Measurements from ENCODE around the gene WBP1. TPM values are rescaled to one million over a fixed set of nuclear protein-coding genes. Genes with fewer than 3 reads are reported as not detected.
A peak's percentile ranks its signal among the peaks of the same experiment; 100 is the strongest.

The WBP1 gene
- total RNA-seq, 1 donor, result 121 TPM

DNA sequence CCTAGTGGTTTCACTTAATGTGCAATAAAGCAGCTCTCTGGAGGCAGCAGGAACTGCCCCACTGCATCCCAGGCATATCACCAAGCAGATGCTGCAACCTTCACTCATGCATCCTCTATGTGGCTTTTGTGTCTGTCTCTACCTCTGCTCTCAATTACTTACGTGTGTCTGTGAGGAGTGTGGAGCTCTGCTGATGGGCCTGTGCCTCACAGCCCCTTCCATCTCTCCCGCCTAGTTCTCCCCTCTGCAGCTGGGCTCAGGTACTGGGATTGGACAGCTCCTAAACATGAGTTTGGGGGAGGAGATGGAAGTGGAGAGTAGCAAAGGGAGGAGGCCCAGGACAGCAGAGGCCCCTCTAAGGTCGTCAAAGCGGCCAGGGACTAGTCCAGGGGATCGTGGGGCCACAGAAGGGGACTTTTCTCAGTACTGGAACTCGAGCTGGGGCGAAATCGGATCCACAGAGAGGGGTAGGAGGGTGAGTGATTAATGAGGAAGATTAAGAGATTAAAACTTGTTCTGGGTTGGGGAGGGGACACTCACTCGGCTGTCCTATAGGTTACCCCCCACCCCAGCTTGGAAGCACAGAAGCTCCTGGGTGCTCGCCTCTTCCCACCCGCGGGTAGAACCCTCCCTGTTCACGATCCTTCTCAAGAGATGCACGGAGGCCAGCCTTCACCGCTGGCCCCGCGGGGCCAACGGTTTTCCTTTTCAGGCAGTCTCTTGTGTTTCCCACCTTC is 43.3 kb downstream of the WBP1 start:
- DNase-seq (ENCODE audit: low read depth in 2 of 3, low spot score in 2 of 3), result no peak

GRCh38 chr2:74502147-74502719 is 44.0 kb downstream of the WBP1 start:
- no peak for DNase-seq (ENCODE audit: low read depth in 2 of 3, low spot score in 2 of 3)

GRCh38 chr2:74502720-74503505 is 44.7 kb downstream of the WBP1 start:
- peak in 2 of 3 donors; percentile 56 to 78 for DNase-seq (ENCODE audit: low read depth in 2 of 3, low spot score in 2 of 3)

- DNase-seq (ENCODE audit: low read depth in 2 of 3, low spot score in 2 of 3), result no peak
Observed at GRCh38 chr2:74503506-74504475, 45.6 kb downstream of the WBP1 start.

DNA sequence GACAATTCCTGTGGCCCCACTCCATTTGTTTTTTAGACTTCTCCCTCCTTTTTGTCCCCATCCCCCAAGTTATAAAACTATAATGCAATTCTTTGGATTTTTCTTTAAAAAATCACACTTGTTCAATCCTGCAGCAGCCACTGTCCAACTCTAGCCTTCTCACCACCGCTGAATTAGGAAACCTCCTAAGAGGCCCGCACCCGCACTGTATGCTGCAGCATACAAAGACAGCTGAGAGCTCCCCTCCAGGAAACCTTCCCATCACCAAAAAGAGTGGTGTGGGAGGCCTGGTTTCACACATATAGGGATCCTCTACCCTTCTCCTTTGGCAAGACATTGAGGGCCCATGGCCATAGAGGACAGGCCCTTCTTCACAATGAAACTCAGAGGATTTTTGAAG is 46.4 kb downstream of the WBP1 start:
- no peak for DNase-seq (ENCODE audit: low read depth in 2 of 3, low spot score in 2 of 3)

DNA sequence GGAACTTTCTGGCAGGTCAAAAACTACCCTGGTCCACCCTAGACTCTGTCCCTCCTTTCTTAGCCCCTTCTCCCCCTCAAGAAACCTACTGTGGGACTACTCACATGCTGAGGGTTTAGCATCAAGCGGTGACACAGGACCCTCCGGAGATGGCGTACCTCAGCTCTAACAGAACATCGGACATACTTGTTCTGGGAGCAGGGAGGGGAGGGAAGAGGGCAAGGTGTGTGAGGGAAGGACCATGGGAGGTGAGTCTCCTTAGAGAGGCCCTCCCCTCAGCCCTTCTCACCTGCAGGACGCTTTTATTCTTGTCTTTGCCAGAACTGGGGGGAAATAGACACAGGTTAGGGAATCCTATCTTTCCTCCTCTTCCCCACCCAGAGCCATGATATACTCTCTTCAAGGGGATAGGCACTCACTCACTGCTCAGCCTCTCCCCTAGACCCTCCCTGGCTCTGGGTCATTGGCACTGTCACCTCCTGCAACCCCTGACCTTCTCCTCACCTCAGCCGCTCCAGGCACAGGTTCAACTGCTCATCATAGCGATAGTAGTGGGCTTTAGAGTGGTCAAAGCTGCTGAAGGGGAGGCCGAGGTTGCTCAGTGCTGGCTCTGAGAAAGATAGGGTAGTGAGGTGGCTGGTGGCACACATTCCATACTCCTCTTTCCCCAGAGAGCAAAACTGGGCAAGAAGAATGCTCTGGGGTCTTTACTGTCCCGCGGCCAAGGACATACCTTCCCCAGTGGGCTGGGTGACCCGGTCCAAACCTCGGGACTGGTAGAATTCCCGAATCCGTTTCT is 47.4 kb downstream of the WBP1 start:
- DNase-seq (ENCODE audit: low read depth in 2 of 3, low spot score in 2 of 3), result no peak

- DNase-seq (ENCODE audit: low read depth in 2 of 3, low spot score in 2 of 3), result peak; percentile 97 to 99 (median 98)
Observed at GRCh38 chr2:74507145-74507925, 49.1 kb downstream of the WBP1 start, which contains the start of gene PCGF1. Gene PCGF1 (minus strand): TSS chr2:74507695. CDS start chr2:74507668, 27 bp downstream.

DNA sequence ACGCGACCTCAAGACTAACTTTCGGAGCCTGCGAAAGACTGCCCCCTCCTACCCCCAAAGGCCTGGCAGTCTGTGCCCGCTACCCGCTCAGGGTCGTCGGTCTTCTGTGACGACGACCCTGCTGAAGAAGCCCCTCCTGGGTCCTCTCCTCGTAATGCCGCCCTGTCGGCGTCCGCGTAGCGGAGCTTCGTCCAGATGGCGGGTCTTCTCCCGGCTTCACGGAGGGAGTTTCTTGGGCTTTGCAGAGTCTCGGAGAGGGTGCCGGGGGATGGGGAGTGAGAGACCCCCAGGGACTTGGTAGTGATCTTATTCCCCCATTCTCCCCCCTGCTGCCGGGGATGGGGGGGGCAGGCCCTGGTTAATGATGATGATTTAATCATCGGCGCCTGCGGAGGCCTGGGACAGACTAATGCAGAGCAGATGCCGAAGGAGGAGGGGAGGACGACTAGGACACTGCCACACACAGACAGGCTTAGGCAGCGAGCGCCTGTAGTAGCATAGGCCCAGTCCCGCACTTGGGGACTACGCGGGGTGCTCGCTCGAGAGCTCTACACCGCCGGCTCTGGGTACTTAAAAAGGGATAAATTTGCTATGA is 49.8 kb downstream of the WBP1 start:
- no peak for DNase-seq (ENCODE audit: low read depth in 2 of 3, low spot score in 2 of 3)

- no peak for DNase-seq (ENCODE audit: low read depth in 2 of 3, low spot score in 2 of 3)
Observed at GRCh38 chr2:74510272-74510671, 52.0 kb downstream of the WBP1 start.

Other genes starting within 250 kb of the WBP1 start
- 4.3 TPM for gene SLC4A5, start 115.0 kb upstream of the WBP1 start, total RNA-seq
- gene DCTN1, start 78.1 kb upstream of the WBP1 start, total RNA-seq, result 98.3 TPM
- gene C2orf81, start 36.8 kb upstream of the WBP1 start, total RNA-seq, result 2.7 TPM
- 98.0 TPM for gene WDR54, start 36.7 kb upstream of the WBP1 start, total RNA-seq
- gene RTKN, start 16.5 kb upstream of the WBP1 start, total RNA-seq, result 18.6 TPM
- 18.0 TPM for gene INO80B, start 3.4 kb upstream of the WBP1 start, total RNA-seq
- gene MOGS, start 6.9 kb downstream of the WBP1 start, total RNA-seq, result 68.1 TPM
- 36.4 TPM for gene MRPL53, start 14.2 kb downstream of the WBP1 start, total RNA-seq
- 31.5 TPM for gene CCDC142, start 24.6 kb downstream of the WBP1 start, total RNA-seq
- gene TTC31, start 24.6 kb downstream of the WBP1 start, total RNA-seq, result 15.6 TPM
- 0.54 TPM for gene LBX2, start 41.2 kb downstream of the WBP1 start, total RNA-seq
- 16.2 TPM for gene PCGF1, start 49.3 kb downstream of the WBP1 start, total RNA-seq
- gene TLX2, start 56.0 kb downstream of the WBP1 start, total RNA-seq, result 0.27 TPM
- gene DQX1, start 67.8 kb downstream of the WBP1 start, total RNA-seq, result under 0.01 TPM
- gene AUP1, start 71.3 kb downstream of the WBP1 start, total RNA-seq, result 121 TPM
- gene HTRA2, start 71.5 kb downstream of the WBP1 start, total RNA-seq, result 108 TPM
- 14.3 TPM for gene LOXL3, start 95.5 kb downstream of the WBP1 start, total RNA-seq
- 61.7 TPM for gene DOK1, start 96.3 kb downstream of the WBP1 start, total RNA-seq
- 0.54 TPM for gene M1AP, start 189.9 kb downstream of the WBP1 start, total RNA-seq
- 4.8 TPM for gene SEMA4F, start 195.8 kb downstream of the WBP1 start, total RNA-seq